GDM1 (cell line): ENCODE results near the gene ATP5MK.
A peak's percentile ranks its signal among the peaks of the same experiment; 100 is the strongest.
"Not testable (repeated sequence)": the region's sequence is repeated elsewhere in the genome, so short reads cannot be mapped to it uniquely, and the experiment has no call there.

Experiments used
- DNase-seq: peaks from one replicate; lab custom pipeline; 2025; lab: John Stamatoyannopoulos, UW

The ATP5MK gene

DNA sequence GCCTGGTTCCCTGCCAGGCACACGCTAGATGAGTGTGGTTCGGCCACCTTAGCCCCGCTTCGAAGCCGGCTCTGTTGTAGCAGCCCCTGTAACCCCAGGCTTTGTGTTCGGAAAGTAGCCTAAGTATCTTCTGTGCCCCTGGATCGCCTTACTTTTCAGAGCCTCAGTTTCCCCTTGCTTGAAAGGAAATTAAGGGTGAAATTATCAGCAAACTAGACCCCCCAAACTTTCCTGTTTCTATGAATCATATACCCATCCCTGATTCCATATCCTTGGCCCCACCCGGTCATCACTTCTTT, 463 bp upstream of the ATP5MK start:
- no peak for DNase-seq

DNA sequence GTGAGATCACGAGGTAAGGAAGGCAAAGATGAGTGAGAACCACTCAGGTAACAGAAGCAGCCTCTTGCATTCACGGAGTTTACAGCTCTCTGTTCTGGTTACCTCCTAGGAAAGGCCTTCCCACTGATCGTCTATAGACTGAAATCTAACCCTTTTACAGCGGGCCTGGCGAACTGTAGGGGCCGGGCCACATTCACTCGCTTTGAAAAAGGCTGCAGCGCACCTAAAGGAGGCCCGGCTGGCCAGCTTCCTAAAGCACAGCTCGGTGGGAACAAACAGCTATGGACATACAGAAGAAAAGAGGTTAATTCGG, 565 bp downstream of the ATP5MK start:
- no peak for DNase-seq

DNA sequence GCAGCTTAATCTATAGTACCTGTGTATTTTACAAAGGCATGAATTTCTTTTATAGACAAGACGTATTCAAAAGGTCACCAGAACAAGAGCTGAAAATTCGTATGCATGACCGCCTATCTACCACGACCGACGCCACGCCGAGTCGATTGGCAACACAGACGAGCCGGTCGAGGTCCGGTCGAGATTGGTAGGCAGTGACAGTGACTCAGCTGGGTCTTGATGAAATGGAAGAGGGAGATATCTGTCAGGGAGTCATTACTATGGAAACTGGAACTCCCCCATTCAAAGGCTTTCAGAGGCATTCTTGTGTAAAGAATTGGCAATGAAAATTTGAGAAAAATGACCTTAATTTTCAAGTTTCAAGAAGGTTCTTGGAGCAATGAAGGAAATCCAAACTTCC, 2.1 kb downstream of the ATP5MK start:
- DNase-seq: no peak

DNA sequence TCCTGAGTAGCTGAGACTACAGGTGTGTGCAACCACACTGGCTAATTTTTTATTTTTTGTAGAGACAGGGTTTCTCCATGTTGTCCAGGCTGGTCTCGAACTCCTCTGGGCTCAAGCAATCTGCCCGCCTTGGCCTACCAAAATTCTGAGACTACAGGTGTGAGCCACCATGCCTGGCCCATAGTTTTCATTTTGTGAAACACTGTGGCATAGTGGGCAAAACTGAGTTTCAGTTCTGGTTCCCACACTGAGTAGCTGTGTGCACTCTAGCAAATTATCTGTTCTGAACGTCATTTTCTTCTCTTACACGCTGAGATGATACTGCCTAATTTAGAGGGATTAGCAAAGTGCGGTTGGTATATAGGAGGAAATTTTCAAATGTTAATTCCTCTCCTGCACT, 13.5 kb downstream of the ATP5MK start:
- DNase-seq: no peak

DNA sequence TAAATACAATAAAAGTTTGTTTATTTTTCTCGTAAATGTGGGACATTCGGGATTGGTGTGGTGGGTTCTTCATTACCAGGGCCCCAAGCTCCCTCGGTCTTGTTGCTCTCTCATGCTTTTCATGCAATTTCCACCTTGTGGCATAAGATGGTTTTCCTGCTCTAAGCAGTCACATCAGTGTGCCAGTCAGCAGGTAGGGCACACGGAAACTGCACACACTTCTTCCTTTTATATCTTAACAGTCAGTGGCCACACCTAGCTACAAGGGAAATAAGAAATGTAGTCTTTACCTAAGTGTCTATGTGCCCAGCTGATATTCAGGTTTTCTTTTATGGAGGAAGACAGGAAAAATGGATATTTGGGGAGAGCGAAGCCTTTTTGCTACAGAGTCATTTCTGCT, 22.0 kb downstream of the ATP5MK start:
- no peak for DNase-seq

DNA sequence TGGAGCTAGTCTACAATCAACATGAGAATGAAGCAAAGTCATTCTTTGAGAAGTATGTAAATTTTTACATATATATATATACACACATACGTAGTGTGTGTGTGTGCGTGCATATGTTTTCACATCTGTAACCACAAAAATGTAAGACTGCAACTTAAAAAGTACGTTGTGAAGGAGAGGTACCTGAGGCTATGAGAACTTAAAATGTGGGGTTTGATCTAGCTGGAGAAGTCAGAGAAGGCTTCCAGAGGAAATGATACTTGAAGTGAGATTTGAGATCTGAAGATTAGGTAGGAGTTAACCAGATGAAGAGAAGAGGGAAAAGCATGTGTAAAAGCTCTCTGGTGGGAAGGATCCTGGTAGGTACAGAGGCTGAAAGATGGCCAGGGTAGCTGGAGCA, 22.7 kb downstream of the ATP5MK start:
- DNase-seq: no peak

DNA sequence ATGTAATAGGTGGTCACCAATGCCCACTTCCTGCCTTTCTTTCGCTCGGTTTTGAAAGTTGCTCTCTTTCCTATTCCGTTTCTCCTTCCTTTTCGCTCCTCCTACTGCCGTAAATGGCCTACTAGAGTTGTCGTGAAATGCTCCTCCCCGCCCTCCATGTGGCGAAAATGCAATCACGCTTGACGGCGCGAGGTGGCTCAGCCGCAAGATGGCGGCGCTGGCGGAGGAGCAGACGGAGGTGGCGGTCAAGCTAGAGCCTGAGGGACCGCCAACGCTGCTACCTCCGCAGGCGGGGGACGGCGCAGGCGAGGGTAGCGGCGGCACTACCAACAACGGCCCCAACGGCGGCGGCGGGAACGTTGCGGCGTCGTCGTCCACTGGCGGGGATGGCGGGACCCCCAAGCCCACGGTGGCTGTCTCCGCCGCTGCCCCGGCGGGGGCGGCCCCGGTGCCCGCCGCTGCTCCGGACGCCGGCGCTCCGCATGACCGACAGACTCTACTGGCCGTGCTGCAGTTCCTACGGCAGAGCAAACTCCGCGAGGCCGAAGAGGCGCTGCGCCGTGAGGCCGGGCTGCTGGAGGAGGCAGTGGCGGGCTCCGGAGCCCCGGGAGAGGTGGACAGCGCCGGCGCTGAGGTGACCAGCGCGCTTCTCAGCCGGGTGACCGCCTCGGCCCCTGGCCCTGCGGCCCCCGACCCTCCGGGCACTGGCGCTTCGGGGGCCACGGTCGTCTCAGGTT, 28.3 kb downstream of the ATP5MK start, which contains the start of gene TAF5:
Gene TAF5 (plus strand): TSS at position 195 of the 737 bp plus-strand sequence. CDS start 14 bp downstream, at position 209.
- DNase-seq: peak; percentile 92

DNA sequence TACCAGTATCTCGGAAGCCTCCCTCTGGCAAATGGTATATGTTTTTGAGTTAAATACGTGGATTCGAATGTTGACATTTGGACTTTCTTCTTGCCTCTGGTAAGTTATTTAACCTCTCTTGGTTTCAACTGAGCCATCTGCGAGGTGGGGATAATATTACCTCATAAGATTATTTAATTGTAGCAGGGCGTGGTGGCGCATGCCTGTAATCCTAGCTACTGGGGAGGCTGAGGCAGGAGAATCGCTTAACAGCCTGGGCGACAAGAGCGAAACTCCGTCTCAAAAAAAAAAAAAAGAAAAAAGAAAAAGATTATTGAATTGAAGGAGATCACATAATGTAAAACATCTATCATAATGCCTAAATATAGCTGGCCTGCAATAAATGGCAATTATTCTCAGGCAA, 28.9 kb downstream of the ATP5MK start:
- DNase-seq: no peak

DNA sequence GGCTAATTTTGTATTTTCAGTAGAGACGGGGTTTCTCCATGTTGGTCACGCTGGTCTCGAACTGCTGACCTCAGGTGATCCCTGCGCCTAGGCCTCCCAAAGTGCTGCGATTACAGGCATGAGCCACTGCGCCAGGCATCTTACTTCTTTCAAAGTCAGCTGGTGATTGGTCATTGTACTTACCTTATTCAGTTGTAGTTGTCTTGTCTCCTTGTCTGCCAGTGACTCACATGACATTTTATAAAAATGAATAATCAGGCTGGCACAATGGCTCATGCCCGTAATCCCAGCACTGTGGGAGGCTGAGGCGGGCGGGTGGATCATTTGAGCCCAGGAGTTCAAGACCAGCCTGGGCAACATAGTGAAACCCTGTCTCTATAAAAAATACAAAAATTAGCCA, 35.5 kb downstream of the ATP5MK start:
- DNase-seq: not testable (repeated sequence)

DNA sequence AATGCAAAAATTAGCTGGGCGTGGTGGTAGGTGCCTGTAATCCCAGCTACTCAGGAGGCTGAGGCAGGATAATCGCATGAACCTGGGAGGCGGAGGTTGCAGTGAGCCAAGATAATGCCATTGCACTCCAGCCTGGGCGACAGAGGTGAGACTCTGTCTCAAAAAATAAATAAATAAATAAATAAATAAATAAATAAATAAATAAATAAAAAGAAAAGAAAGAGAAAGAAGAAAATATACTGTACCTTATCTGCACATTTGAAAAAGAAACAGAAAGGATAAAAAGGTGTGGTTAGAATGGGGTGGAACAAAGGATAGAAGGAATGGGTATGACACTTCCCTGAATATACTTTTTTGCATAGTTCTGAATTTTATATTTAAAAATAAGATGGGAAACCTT, 36.8 kb downstream of the ATP5MK start:
- not testable (repeated sequence) for DNase-seq

DNA sequence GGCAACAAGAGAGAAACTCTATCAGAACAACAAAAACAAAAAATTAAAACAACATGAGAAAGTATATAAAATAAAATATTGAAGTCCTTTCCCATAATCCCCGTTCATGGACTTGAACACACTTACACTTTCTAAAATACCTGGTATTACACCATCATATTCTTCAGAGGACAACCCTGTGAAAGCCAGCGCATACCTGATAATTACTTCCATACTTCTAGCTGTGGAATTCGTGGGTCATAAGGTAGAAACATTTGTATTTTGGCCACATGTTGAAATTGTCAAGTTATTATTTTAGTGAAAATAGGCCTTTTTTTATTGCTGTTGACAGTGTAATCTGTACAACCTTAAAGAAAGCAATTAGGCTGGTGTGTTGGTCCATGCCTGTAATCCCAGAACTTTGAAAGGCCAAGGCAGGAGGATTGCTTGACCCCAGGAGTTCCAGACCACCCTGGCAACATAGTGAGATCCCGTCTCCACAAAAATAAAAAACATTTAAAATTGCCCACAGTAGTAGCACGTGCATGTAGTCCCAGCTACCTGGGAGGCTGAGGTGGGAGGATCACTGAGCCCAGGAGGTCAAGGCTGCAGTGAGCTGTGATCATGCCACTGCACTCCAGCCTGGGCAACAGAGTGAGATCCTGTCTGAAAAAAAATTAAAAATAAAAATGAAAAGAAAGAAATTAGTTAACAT, 40.2 kb downstream of the ATP5MK start:
- no peak for DNase-seq

DNA sequence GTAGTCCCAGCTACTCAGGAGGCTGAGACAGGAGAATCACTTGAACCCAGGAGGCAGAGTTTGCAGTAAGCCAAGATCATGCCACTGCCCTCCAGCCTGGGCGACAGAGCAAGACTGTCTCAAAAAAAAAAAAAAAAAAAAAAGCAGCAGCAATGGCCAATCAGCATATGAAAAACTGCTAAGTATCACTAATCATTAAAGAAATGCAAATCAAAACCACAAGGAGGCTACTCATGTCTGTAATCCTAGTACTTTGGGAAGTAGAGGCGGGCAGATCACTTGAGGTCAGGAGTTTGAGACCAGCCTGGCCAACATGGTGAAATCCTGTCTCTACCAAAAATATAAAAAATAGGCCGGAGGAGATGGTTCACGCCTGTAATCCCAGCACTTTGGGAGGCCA, 41.7 kb downstream of the ATP5MK start:
- DNase-seq: not testable (repeated sequence)

DNA sequence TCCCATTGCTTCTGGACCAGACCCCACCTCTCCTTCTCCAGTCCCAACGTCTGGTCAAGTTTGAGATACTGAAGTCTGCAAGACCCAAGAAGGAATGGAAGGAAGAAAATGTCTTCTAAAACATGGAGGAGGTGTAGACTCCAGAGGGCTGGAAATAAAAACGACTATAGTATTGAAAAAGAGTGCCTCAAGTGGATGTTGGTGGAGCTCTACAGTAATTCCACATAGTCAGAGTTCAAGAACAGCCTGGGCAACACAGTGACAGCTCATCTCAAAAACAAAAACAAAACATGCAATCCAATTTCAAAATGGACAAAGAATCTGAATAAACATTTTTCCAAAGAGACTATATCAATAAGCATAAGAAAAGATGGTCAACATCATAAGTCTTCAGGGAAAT, 43.0 kb downstream of the ATP5MK start:
- DNase-seq: no peak

DNA sequence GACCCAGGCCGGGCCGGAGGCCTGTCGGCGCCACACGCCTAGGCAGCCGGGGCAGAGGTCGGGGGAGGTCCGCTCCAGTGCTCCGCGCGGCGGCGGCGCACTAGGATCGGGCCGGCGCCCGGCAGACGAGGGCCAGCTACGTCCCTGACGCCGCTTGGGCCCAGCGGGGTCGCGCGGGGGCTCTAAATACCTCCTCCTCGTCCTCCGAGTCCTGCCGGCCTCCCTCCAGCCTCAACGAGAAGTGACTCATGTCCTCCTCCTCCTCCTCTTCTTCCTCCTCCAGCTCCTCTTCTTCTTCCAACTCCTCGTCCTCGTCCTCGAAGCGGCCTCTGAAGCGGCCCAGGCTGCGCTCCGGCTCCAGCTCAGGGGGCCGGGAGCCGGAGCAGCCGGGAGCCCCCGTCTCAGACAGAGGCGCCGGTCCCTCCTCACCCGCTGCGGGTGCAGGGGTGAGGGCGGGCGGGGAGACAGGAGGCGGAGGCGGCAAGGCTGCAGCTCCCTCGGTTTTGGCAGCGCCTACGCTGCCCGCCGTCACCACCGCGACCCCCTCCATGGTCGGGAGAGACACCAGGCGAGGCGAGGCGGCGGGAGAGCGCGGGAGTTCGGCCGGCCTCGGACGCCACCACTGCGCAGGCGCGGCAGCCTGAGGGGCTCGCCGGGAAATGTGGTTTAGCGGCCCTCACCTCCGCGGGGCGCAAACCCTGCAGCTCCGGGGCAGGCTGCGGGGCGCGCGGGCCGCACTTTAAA, 45.6 kb downstream of the ATP5MK start, which contains the start of gene PCGF6:
Gene PCGF6 (minus strand): TSS at position 624 of the 744 bp plus-strand sequence. CDS start 74 bp downstream, at position 550.
- peak; percentile 76 for DNase-seq

DNA sequence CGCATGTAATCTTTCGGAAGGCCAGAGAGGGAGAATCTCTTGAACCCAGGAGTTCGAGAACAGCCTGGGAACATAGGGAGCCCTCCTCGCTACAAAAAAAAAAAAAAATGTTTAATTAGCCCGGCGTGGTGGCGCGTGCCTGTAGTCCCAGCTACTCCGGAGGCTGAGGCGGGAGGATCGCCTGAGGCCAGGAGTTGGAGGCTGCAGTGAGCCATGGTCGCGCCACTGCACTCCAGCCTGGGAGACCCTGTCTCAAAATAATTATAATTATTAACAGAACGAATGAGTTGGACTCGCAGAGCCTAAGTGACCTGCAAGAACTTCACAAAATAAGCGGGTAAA, 46.1 kb downstream of the ATP5MK start:
- no peak for DNase-seq
